GM12874 (cell line): ENCODE measurements around the gene CSF2RB.

Experiments used
- TF ChIP-seq, protein P1 (sequence below): IDR thresholded peaks from 2 replicates; pipeline ENCODE4 v1.5.1; 2011; ENCODE audit warnings: low read depth, mild to moderate bottlenecking, control low read depth, low read length, moderate library complexity; ENCODE audit not compliant: insufficient read depth

CSF2RB gene

DNA sequence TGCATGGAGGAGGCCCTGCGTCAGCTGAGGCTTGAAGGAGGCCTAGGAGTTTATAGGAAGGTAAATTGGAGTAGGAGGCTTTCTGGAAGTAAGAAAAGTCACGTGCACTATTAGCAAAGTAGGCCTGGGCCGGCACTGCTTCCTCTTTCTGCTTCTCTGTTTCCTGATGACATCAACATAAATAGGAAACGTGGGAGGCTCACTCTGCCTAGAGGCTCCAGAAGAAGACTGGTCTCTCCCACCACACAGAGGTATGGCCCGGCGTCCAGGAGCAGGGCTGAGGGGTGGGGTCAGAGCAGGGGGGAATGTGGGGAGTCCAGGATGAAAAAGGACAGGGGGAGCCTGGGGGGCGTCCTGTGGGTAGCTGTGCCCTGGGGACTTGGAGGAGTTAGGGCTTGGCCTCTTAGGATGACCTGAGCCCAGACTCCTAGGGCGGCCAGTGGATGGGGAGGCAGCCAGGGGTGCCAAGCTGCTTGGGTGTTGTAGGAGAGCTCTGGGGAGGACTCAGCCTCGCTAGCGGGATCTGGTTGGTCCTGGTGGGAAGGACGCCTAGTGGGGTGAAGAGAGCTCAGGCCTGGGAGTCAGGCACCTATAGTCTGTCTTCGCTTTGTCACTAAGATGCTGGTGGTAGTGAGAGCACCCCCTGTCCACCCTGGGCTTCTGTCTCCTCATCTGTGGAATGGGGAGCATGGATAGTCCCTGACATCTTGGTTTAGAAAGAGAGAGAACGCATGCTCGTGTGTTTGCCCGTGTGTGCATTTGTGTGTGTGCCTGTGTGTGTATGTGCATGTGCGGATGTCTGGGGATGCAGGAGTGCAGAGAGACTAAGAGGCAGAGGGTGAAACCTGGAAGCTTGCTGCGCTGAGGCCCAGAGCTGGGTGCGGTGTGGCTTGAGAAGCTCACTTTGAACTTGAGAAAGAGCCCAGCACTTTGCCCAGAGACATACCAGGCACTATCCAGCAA, at the start of gene CSF2RB:
Gene CSF2RB (plus strand): TSS at position 202 of the 963 bp plus-strand sequence. CDS start 8,580 bp downstream, outside the sequence.
- TF ChIP-seq, protein P1, sequence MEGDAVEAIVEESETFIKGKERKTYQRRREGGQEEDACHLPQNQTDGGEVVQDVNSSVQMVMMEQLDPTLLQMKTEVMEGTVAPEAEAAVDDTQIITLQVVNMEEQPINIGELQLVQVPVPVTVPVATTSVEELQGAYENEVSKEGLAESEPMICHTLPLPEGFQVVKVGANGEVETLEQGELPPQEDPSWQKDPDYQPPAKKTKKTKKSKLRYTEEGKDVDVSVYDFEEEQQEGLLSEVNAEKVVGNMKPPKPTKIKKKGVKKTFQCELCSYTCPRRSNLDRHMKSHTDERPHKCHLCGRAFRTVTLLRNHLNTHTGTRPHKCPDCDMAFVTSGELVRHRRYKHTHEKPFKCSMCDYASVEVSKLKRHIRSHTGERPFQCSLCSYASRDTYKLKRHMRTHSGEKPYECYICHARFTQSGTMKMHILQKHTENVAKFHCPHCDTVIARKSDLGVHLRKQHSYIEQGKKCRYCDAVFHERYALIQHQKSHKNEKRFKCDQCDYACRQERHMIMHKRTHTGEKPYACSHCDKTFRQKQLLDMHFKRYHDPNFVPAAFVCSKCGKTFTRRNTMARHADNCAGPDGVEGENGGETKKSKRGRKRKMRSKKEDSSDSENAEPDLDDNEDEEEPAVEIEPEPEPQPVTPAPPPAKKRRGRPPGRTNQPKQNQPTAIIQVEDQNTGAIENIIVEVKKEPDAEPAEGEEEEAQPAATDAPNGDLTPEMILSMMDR = no peak

- TF ChIP-seq, protein P1 = no peak
These were observed 49.4 kb upstream of the CSF2RB start for GRCh38 chr22:36863979-36864378.

GRCh38 chr22:36864454-36865215, 48.8 kb upstream of the CSF2RB start:
- TF ChIP-seq, protein P1 = no peak

DNA sequence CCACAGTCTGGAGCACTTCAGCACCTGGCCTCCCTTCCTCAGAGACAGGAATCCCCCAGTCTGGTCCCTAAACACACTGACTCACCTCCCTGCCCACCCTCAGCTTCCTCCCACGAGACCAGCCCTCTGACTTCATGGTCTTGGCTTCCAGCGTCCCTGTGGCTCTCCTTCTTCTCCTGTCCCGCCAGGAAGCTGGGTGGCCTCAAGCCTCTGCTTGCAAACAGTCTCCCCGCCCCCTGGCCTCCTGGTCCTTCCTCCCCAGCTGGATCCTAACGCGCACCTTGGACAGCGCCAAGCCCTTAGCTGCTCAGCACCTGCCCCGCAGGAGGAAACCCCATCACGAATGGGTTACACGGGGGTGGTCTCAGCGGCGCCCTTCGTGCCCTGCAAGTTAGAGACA, 48.1 kb upstream of the CSF2RB start:
- TF ChIP-seq, protein P1 = no peak

- TF ChIP-seq, protein P1 = no peak
These were observed 45.7 kb upstream of the CSF2RB start for GRCh38 chr22:36867695-36868094.

DNA sequence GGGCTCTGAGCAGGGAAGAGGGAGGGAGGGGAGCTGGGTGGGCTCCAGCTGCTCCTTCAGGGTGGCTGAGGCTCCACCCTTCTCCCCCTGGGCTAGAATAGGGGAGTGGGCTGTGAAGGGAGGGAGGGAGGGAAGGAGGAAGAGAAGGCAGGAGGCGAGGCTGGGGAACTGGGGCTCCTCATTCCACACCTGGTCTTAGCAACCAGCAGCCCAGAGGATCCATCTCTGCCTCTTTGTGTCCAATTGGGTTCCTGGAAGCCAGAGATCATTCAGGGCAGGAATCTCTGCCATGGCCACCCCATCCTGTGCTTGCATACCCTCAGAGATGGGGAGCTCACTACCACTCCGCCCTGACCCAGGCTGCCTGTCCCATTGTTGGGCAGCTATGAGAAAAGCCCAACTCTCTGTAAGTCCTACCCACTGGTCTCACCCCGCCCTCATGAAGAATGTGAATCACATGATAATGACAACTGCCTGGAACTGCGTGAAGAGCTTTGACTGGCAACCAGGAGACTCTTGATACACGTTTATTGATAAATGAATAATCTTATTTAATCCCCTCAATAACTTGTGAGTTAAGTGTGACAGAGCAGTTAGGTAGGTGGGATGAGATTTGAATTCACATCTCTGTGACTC, 44.8 kb upstream of the CSF2RB start:
- TF ChIP-seq, protein P1 = no peak

- TF ChIP-seq, protein P1 = no peak
These were observed 43.2 kb upstream of the CSF2RB start for GRCh38 chr22:36870250-36870649.
